ENCODE measurements around the gene DBNDD1.

DNA sequence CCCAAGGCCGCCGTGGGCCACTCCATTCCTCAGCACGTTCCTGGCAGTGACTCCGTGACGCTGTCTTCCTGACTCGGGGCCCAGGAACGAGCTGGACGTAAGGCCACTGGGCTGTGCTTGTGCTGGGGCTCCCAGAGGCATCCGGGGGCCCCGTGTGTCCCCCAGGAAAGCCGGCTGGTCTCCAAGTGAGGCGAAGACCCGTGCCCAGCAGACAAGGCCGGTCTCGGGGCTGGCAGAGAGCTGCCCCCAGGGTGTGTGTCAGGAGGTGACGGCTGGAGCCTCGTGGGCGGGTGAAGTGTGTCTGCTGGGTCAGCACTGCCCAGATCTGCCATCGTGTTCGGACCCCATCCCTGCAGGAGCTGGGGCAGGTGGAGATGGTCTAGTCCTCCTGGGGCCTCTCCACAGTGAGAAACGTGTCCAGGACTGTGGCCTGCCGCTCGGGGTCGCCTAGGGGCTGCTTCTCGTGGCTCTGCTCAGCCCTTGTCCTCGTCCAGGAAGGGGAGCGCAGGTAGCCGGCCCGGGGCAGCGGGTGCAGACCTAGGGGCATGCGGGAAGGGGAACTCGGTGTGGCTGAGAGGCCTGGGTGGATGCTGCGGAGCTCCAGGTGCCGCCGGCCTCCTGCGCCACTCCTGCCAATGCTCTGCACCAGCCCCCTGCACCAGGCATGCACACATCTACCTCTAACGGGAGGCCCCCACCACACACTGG, 13.1 kb downstream of the DBNDD1 start:
- no peak for TF ChIP-seq EZH2 (IDR thresholded peaks at IDR 0.05)
- TF ChIP-seq, protein P1, sequence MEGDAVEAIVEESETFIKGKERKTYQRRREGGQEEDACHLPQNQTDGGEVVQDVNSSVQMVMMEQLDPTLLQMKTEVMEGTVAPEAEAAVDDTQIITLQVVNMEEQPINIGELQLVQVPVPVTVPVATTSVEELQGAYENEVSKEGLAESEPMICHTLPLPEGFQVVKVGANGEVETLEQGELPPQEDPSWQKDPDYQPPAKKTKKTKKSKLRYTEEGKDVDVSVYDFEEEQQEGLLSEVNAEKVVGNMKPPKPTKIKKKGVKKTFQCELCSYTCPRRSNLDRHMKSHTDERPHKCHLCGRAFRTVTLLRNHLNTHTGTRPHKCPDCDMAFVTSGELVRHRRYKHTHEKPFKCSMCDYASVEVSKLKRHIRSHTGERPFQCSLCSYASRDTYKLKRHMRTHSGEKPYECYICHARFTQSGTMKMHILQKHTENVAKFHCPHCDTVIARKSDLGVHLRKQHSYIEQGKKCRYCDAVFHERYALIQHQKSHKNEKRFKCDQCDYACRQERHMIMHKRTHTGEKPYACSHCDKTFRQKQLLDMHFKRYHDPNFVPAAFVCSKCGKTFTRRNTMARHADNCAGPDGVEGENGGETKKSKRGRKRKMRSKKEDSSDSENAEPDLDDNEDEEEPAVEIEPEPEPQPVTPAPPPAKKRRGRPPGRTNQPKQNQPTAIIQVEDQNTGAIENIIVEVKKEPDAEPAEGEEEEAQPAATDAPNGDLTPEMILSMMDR (IDR thresholded peaks at IDR 0.05 in 2 of 3, conservative IDR thresholded peaks at IDR 0.05 in 1 of 3; ENCODE audit: borderline replicate concordance in 1 of 3, insufficient read depth in 1 of 3, low read depth in 2 of 3, low read length in 2 of 3): no peak
- no peak for TF ChIP-seq YY1 (IDR thresholded peaks at IDR 0.05; ENCODE audit: extremely low read depth, insufficient replicate concordance, low read depth, low read length)
- TF ChIP-seq POLR2A (IDR thresholded peaks at IDR 0.05; ENCODE audit: borderline replicate concordance, extremely low read depth, insufficient read depth, insufficient read length): no peak
- no peak for TF ChIP-seq FOSL1 (IDR thresholded peaks at IDR 0.05; ENCODE audit: low read depth)
- no peak for TF ChIP-seq SIN3A (IDR thresholded peaks at IDR 0.05; ENCODE audit: low read depth)
- no peak for TF ChIP-seq EZH2phosphoT487 (IDR thresholded peaks at IDR 0.05; ENCODE audit: borderline replicate concordance)
